SKM-1 treated with dmso at 0.1 percent for 144 hours (cell line): ENCODE measurements around the gene CBX6.

Experiments
- DNase-seq: peaks from one replicate; lab custom pipeline; 2025; ENCODE audit not compliant: unreplicated experiment; lab: John Stamatoyannopoulos, UW

CBX6 gene

GRCh38 chr22:38873469-38874411 lies 1.7 kb upstream of the CBX6 start:
- DNase-seq: no peak

- DNase-seq: peak; percentile 12
Measured at GRCh38 chr22:38872831-38873248, 824 bp upstream of the CBX6 start.

GRCh38 chr22:38871360-38872171 lies 450 bp downstream of the CBX6 start:
- no peak for DNase-seq

GRCh38 chr22:38870791-38871359 lies 1.1 kb downstream of the CBX6 start:
- DNase-seq: no peak

GRCh38 chr22:38870312-38870741 lies 1.7 kb downstream of the CBX6 start:
- peak; percentile 59 for DNase-seq

- DNase-seq: no peak
Measured at GRCh38 chr22:38869663-38870062, 2.4 kb downstream of the CBX6 start.

- peak; percentile 37 for DNase-seq
Measured at GRCh38 chr22:38868886-38869381, 3.1 kb downstream of the CBX6 start.

GRCh38 chr22:38868286-38868721 lies 3.7 kb downstream of the CBX6 start:
- no peak for DNase-seq

GRCh38 chr22:38867471-38868285 lies 4.3 kb downstream of the CBX6 start:
- no peak for DNase-seq

- DNase-seq: no peak
Measured at GRCh38 chr22:38867124-38867455, 4.9 kb downstream of the CBX6 start.

GRCh38 chr22:38866399-38867123 lies 5.5 kb downstream of the CBX6 start:
- no peak for DNase-seq

- DNase-seq: no peak
Measured at GRCh38 chr22:38866024-38866398, 6.0 kb downstream of the CBX6 start.

GRCh38 chr22:38865201-38866023 lies 6.6 kb downstream of the CBX6 start:
- no peak for DNase-seq

GRCh38 chr22:38864361-38865191 lies 7.4 kb downstream of the CBX6 start:
- DNase-seq: no peak

GRCh38 chr22:38863531-38864131 lies 8.4 kb downstream of the CBX6 start:
- no peak for DNase-seq

- DNase-seq: no peak
Measured at GRCh38 chr22:38862375-38863329, 9.4 kb downstream of the CBX6 start.

- no peak for DNase-seq
Measured at GRCh38 chr22:38861927-38862326, 10.1 kb downstream of the CBX6 start.
